Subcutaneous abdominal adipose tissue (tissue), 5 donors: Measurements from ENCODE around the gene UPP2.

Experiments
- H3K27ac ChIP-seq: one replicate; pipeline ENCODE4 v1.7.0; 2013; ENCODE audit warnings: low read depth, mild to moderate bottlenecking, inconsistent platforms, low read length, moderate library complexity
- H3K27me3 ChIP-seq, 5 donors: one replicate each; pipeline ENCODE4 v1.7.0; 2013; ENCODE audit warnings: low read length in 5 of 5, inconsistent platforms in 1 of 5; ENCODE audit not compliant: control insufficient read depth in 5 of 5, insufficient read depth in 4 of 5
- H3K36me3 ChIP-seq, 5 donors: one replicate each; pipeline ENCODE4 v1.7.0; 2013; ENCODE audit warnings: low read length in 5 of 5; ENCODE audit not compliant: control insufficient read depth in 5 of 5, insufficient read depth in 5 of 5
- H3K4me1 ChIP-seq, 5 donors: one replicate each; pipeline ENCODE4 v1.7.0; 2013; ENCODE audit warnings: low read length in 5 of 5, mild to moderate bottlenecking in 3 of 5, moderate library complexity in 1 of 5; ENCODE audit not compliant: control insufficient read depth in 5 of 5, insufficient read depth in 5 of 5
- H3K4me3 ChIP-seq, 5 donors: one replicate each; pipeline ENCODE4 v1.7.0; 2013; ENCODE audit warnings: low read length in 5 of 5, low read depth in 1 of 5
- H3K9ac ChIP-seq, 5 donors: one replicate each; pipeline ENCODE4 v1.7.0; 2013; ENCODE audit warnings: low read length in 5 of 5, mild to moderate bottlenecking in 4 of 5, moderate library complexity in 3 of 5
- H3K9me3 ChIP-seq, 5 donors: one replicate each; pipeline ENCODE4 v1.7.0; 2013; ENCODE audit warnings: low read length in 5 of 5; ENCODE audit not compliant: control insufficient read depth in 5 of 5
- donor health status: healthy.
- donor health status: healthy.
- donor health status: healthy.
- donor health status: healthy.
- donor health status: healthy.

UPP2 gene

DNA sequence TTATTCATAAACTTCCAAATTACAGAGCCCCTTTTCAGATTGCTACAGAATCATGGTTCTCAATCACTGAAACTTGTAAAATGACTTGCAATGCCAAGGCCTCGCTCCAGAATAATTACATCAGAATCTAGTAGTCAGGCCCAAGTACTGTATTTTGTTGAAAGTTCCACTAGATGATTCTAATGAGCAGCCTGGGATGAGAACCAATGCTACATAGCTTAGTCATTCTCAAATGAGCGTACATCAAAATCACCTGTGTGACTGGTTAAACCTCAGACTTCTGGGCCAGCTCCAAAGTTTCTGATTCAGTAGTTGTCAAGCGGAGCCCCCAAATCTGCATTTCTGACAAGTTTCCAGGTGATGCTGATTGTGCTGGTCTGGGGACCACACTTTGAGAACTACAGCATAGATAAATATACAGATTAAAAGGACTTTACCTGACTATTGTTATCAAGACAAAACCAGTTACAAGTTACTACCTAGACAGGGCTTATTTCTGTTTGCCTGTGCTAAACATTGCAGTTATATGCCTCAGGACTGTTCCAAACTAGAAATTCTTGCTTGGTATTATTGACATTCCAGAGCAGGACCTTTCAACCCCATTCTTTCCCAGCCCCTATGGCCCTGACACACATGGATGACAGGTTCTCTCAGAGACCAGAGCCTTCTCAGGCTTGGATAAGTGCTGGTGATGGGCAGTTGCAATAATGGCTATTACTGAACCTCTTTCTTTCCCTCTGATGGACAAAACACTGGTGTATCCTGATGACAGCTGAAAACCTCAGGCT, 83.1 kb downstream of the UPP2 start:
- H3K27me3 ChIP-seq, result peaks cover 0 to 1% (median 0%) of the 10 kb centered on the region in 5 donors
- H3K9me3 ChIP-seq, result no peaks in the 10 kb centered on the region
- H3K4me3 ChIP-seq, result no peak overlapping the region
- no peak overlapping the region for H3K9ac ChIP-seq
- H3K27ac ChIP-seq, result no peak overlapping the region
- H3K36me3 ChIP-seq, result no peaks in the 10 kb centered on the region
- no peaks in the 10 kb centered on the region for H3K4me1 ChIP-seq
